ENCODE results near the gene PCDHGA2. TPM values are rescaled to one million over a fixed set of nuclear protein-coding genes. Genes with fewer than 3 reads are reported as not detected.

PCDHGA2 gene
- total RNA-seq, 2 experiments from 2014 or later, result not detected

DNA sequence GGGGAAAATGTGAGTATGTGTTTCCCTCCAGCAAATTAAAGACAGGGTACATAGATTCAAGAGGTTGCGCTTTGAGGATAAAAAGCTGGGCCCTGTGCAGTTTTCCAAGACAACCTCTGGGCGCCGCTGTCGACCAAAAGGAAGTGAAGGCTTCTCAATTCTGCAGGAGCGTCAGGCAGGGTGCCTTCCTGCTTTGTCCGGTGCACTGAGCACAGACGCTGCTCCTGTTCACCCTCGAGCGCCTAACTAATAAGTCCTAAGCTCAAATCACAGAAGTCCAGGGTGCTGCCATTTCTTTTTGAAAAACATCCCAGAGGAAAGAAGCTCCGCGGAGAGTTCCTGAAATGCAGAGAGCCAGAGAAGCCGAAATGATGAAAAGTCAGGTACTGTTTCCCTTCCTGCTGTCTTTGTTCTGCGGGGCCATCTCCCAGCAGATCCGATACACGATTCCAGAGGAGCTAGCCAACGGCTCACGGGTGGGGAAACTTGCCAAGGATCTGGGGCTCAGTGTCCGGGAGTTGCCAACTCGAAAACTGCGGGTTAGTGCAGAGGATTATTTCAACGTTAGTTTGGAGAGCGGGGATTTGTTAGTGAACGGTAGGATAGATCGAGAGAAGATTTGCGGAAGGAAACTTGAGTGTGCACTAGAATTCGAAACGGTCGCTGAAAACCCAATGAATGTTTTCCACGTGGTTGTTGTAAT, 11.5 kb downstream of the PCDHGA2 start, which contains the start of gene PCDHGB1:
Gene PCDHGB1, plus strand, starts transcription at position 183 of the 703 bp plus-strand sequence. Its CDS starts 162 bp downstream, at position 345.
- POLR2A ChIA-PET, result no interaction called here
- peaks cover 15% of the 10 kb centered on the region for H3K9me3 Mint-ChIP-seq
- H3K36me3 Mint-ChIP-seq, result peaks cover 13% of the 10 kb centered on the region
- peak within 1 kb of the TSS; percentile 45 for H3K4me3 Mint-ChIP-seq
- H3K4me1 Mint-ChIP-seq (ENCODE audit: low read depth), result no peaks in the 10 kb centered on the region
- DNase-seq, result peak; percentile 51
- no peak within 1 kb of the TSS for H3K27ac Mint-ChIP-seq
- intact Hi-C loops (cut with micrococcal nuclease), result no loop called here
- H3K27me3 Mint-ChIP-seq, result peaks cover 40% of the 10 kb centered on the region
- CTCF ChIA-PET, result interaction anchor here (1.0 to 2.3 kb wide), 8 partner anchors 10 to 178 kb away, joined by 3 to 9 read pairs (median 6); partner anchors contain the start of genes PCDHGA1, PCDHGB2 and TAF7

- no peak overlapping the region for H3K4me3 Mint-ChIP-seq
- DNase-seq, result no peak
- peaks cover 47% of the 10 kb centered on the region for H3K27me3 Mint-ChIP-seq
- intact Hi-C loops (cut with micrococcal nuclease), result no loop called here
- peaks cover 7% of the 10 kb centered on the region for H3K36me3 Mint-ChIP-seq
- H3K4me1 Mint-ChIP-seq (ENCODE audit: low read depth), result no peaks in the 10 kb centered on the region
- CTCF ChIA-PET, result interaction anchor here (1.0 to 2.3 kb wide), 3 partner anchors 18 to 198 kb away, joined by 3 to 9 read pairs (median 5); partner anchors contain the start of gene PCDHGA1
- H3K27ac Mint-ChIP-seq, result no peak overlapping the region
- POLR2A ChIA-PET, result no interaction called here
- peaks cover 16% of the 10 kb centered on the region for H3K9me3 Mint-ChIP-seq
These were observed 13.0 kb downstream of the PCDHGA2 start for GRCh38 chr5:141351591-141351990.

- Mint-ChIP-seq H3K27ac (no peak within 1 kb of the TSS), H3K9me3 (peaks cover 19% of the 10 kb centered on the region), H3K4me3 (no peak within 1 kb of the TSS), H3K36me3 (peaks cover 9% of the 10 kb centered on the region), H3K4me1 (ENCODE audit: low read depth) (peaks cover 2% of the 10 kb centered on the region), H3K27me3 (peaks cover 54% of the 10 kb centered on the region)
- POLR2A ChIA-PET, result no interaction called here
- intact Hi-C loops (cut with micrococcal nuclease), result no loop called here
- no peak for DNase-seq
- CTCF ChIA-PET, result interaction anchor here (0.6 to 1.9 kb wide), 7 partner anchors 15 to 209 kb away, joined by 3 to 5 read pairs (median 4); partner anchors contain the start of genes PCDHGB3, PCDHGB7 and TAF7
These were observed 16.4 kb downstream of the PCDHGA2 start, which contains the start of gene PCDHGA4 for GRCh38 chr5:141354900-141355469. Gene PCDHGA4, plus strand, starts transcription at chr5:141355021. Its CDS starts 87 bp downstream, at chr5:141355108.

GRCh38 chr5:141355641-141356040, 17.1 kb downstream of the PCDHGA2 start:
- DNase-seq, result no peak
- no peak overlapping the region for H3K27ac Mint-ChIP-seq
- intact Hi-C loops (cut with micrococcal nuclease), result no loop called here
- peaks cover 21% of the 10 kb centered on the region for H3K9me3 Mint-ChIP-seq
- H3K4me1 Mint-ChIP-seq (ENCODE audit: low read depth), result peaks cover 2% of the 10 kb centered on the region
- CTCF ChIA-PET, result interaction anchor here (0.6 to 1.9 kb wide), 7 partner anchors 15 to 208 kb away, joined by 3 to 5 read pairs (median 4); partner anchors contain the start of genes PCDHGB3, PCDHGB7 and TAF7
- H3K27me3 Mint-ChIP-seq, result peaks cover 54% of the 10 kb centered on the region
- H3K4me3 Mint-ChIP-seq, result no peak overlapping the region
- H3K36me3 Mint-ChIP-seq, result peaks cover 13% of the 10 kb centered on the region
- POLR2A ChIA-PET, result no interaction called here

DNA sequence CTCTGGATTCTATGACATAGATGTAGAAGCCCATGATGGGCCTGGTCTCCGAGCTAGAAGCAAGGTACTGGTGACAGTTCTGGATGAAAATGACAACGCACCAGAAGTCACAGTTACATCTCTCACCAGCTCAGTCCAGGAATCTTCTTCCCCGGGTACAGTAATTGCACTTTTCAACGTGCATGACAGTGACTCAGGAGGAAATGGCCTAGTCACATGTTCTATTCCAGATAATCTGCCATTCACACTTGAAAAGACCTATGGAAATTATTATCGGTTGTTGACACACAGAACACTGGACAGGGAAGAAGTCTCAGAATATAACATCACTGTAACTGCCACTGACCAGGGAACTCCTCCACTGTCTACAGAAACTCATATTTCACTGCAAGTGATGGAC, 17.6 kb downstream of the PCDHGA2 start:
- no peak overlapping the region for H3K4me3 Mint-ChIP-seq
- ChIA-PET POLR2A (no interaction called here), CTCF (interaction anchor here (1.3 to 1.7 kb wide), 3 partner anchors 36 to 208 kb away, joined by 4 to 5 read pairs (median 5); partner anchors contain the start of gene TAF7)
- H3K27me3 Mint-ChIP-seq, result peaks cover 54% of the 10 kb centered on the region
- intact Hi-C loops (cut with micrococcal nuclease), result no loop called here
- H3K27ac Mint-ChIP-seq, result no peak overlapping the region
- H3K4me1 Mint-ChIP-seq (ENCODE audit: low read depth), result peaks cover 2% of the 10 kb centered on the region
- H3K9me3 Mint-ChIP-seq, result peaks cover 26% of the 10 kb centered on the region
- no peak for DNase-seq
- peaks cover 17% of the 10 kb centered on the region for H3K36me3 Mint-ChIP-seq

GRCh38 chr5:141356950-141357349, 18.4 kb downstream of the PCDHGA2 start:
- H3K9me3 Mint-ChIP-seq, result peaks cover 30% of the 10 kb centered on the region
- CTCF ChIA-PET, result interaction anchor here (0.8 kb wide), 1 partner anchor 10 kb away, joined by 3 read pairs; no protein-coding TSS in a partner anchor
- POLR2A ChIA-PET, result no interaction called here
- H3K36me3 Mint-ChIP-seq, result peaks cover 20% of the 10 kb centered on the region
- no peak for DNase-seq
- H3K27ac Mint-ChIP-seq, result no peak overlapping the region
- intact Hi-C loops (cut with micrococcal nuclease), result no loop called here
- peaks cover 2% of the 10 kb centered on the region for H3K4me1 Mint-ChIP-seq (ENCODE audit: low read depth)
- peaks cover 56% of the 10 kb centered on the region for H3K27me3 Mint-ChIP-seq
- no peak overlapping the region for H3K4me3 Mint-ChIP-seq

- intact Hi-C loops (cut with micrococcal nuclease), result loop anchor here (10.0 kb wide), 1 partner anchor 55 kb away; the partner anchor contains the start of genes PCDHGA10 and PCDHGB7
- Mint-ChIP-seq H3K27ac (no peak within 1 kb of the TSS), H3K36me3 (peaks cover 28% of the 10 kb centered on the region), H3K9me3 (peaks cover 43% of the 10 kb centered on the region), H3K4me1 (ENCODE audit: low read depth) (peaks cover 2% of the 10 kb centered on the region), H3K4me3 (peak within 1 kb of the TSS; percentile 70), H3K27me3 (peaks cover 65% of the 10 kb centered on the region)
- CTCF ChIA-PET, result interaction anchor here (1.0 to 1.6 kb wide), 4 partner anchors 10 to 153 kb away, joined by 3 to 6 read pairs (median 4); partner anchors contain the start of genes PCDHGA11 and PCDHGB1
- DNase-seq, result no peak
- POLR2A ChIA-PET, result no interaction called here
These were observed 21.3 kb downstream of the PCDHGA2 start, which contains the start of gene PCDHGB2 for GRCh38 chr5:141359790-141360426. Gene PCDHGB2, plus strand, starts transcription at chr5:141359994. Its CDS starts 142 bp downstream, at chr5:141360136.

DNA sequence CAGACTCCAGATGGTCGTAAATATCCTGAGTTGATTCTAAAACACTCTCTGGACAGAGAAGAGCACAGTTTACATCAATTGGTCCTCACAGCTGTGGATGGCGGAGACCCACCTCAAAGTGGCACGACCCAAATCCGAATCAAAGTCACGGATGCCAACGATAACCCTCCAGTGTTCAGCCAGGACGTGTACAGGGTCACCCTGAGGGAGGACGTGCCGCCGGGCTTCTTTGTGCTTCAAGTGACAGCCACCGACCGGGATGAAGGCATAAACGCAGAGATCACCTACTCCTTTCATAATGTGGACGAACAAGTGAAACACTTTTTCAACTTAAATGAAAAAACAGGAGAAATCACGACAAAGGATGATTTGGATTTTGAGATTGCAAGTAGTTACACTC, 22.1 kb downstream of the PCDHGA2 start:
- Mint-ChIP-seq H3K27me3 (peaks cover 71% of the 10 kb centered on the region), H3K9me3 (peaks cover 51% of the 10 kb centered on the region), H3K4me1 (ENCODE audit: low read depth) (peaks cover 2% of the 10 kb centered on the region), H3K27ac (no peak overlapping the region), H3K36me3 (peaks cover 34% of the 10 kb centered on the region), H3K4me3 (no peak overlapping the region)
- ChIA-PET POLR2A (no interaction called here), CTCF (interaction anchor here (1.2 kb wide), 1 partner anchor 152 kb away, joined by 4 read pairs; no protein-coding TSS in a partner anchor)
- DNase-seq, result no peak
- intact Hi-C loops (cut with micrococcal nuclease), result loop anchor here (10.0 kb wide), 1 partner anchor 54 kb away; the partner anchor contains the start of genes PCDHGA10 and PCDHGB7

- H3K4me3 Mint-ChIP-seq, result no peak overlapping the region
- intact Hi-C loops (cut with micrococcal nuclease), result loop anchor here (10.0 kb wide), 1 partner anchor 52 kb away; the partner anchor contains the start of genes PCDHGA10 and PCDHGB7
- H3K4me1 Mint-ChIP-seq (ENCODE audit: low read depth), result peaks cover 2% of the 10 kb centered on the region
- peaks cover 70% of the 10 kb centered on the region for H3K27me3 Mint-ChIP-seq
- H3K36me3 Mint-ChIP-seq, result peaks cover 39% of the 10 kb centered on the region
- H3K27ac Mint-ChIP-seq, result no peak overlapping the region
- H3K9me3 Mint-ChIP-seq, result peaks cover 48% of the 10 kb centered on the region
- ChIA-PET CTCF (no interaction called here), POLR2A (no interaction called here)
- DNase-seq, result no peak
These were observed 24.2 kb downstream of the PCDHGA2 start for GRCh38 chr5:141362719-141363118.

DNA sequence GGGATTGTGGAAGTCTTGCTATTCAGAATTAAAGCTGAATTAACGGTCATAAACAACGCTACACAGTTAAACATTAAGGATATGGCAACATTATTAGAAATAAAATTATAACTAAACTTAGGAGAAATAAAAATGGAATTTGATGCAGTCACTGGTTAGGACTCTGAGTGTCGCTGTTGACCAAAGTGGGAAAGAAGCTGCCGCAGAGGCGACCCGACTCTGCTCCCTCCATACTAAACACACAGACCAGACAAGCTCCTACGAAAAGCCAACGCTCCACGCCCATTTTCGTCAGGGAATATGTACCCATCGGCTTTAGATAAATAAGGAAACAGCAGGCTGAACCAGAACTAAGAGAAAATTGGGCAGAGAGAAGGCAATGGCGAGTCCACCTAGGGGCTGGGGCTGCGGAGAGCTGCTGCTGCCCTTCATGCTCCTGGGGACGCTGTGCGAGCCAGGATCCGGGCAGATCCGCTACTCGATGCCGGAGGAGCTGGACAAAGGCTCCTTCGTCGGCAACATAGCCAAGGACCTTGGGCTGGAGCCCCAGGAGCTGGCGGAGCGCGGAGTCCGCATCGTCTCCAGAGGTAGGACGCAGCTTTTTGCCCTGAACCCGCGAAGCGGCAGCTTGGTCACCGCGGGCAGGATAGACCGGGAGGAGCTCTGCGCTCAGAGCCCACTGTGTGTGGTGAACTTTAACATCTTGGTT, 25.5 kb downstream of the PCDHGA2 start, which contains the start of gene PCDHGA5:
Gene PCDHGA5, plus strand, starts transcription at position 211 of the 709 bp plus-strand sequence. Its CDS starts 169 bp downstream, at position 380.
- DNase-seq, result no peak
- Mint-ChIP-seq H3K4me3 (no peak within 1 kb of the TSS), H3K36me3 (peaks cover 38% of the 10 kb centered on the region), H3K9me3 (peaks cover 48% of the 10 kb centered on the region), H3K4me1 (ENCODE audit: low read depth) (peaks cover 2% of the 10 kb centered on the region), H3K27me3 (peaks cover 71% of the 10 kb centered on the region), H3K27ac (no peak within 1 kb of the TSS)
- POLR2A ChIA-PET, result interaction anchor here (1.4 kb wide), 1 partner anchor 43 kb away, joined by 3 read pairs; the partner anchor contains the start of gene TAF7
- intact Hi-C loops (cut with micrococcal nuclease), result loop anchor here (10.0 kb wide), 1 partner anchor 51 kb away; the partner anchor contains the start of genes PCDHGA10 and PCDHGB7
- CTCF ChIA-PET, result no interaction called here
